Globus pallidus (tissue), 1 donor: ENCODE data around the gene CADM4.
"Not testable (repeated sequence)": the region's sequence is repeated elsewhere in the genome, so short reads cannot be mapped to it uniquely, and the experiment has no call there.

ENCODE experiments used
- DNase-seq: peaks from one replicate; pipeline ENCODE4 v3.0.0-alpha.2; 2015; ENCODE audit warnings: low spot score

Gene CADM4

DNA sequence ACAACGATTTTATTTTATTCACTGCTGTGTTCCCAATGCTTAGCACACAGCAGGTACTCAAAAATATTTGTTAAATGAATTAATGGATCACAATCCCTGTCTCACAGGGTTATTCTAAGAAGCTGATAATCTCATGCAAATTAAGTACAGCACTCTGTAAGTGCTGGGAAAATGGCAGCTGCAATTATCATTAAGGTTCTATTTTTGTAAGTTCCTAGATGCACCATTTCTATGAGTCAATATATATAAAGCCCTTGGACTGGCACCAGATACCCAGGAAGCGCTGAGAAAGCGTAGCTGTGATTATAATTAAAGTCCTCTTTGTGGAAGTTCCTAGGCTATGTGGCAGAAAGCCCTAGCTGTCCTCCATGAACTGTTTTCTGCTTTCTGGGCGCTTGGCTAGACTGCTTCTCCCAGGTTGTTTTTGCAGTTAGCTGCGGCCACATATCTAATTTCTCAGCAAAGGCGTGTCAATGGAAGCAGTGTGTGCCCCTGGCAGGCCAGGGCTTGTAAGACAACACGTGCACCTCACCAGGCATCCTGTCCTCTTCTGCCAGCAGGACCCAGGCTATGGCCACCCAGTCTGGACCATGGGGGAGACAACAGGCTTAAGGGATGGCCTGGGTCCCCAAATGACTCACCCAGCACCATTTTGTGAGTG lies 33.0 kb downstream of the CADM4 start:
- DNase-seq = no peak

GRCh38 chr19:43605875-43606568 lies 33.6 kb downstream of the CADM4 start:
- DNase-seq = no peak

DNA sequence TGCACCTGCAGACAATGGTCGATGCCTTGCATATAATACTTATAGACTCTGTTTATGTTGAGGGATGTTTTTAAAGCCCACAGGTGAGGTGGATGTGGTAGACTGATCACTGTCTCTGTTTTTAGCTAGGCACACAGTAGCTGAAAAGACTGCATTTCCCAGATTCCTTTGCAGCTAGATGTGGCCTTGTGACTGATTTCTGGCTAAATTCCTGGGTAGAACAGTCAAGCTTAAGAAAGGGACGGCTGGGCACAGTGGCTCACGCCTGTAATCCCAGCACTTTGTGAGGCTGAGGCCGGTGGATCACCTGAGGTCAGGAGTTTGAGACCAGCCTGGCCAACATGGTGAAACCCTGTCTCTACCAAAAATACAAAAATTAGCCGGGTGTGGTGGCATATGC lies 39.3 kb downstream of the CADM4 start:
- not testable (repeated sequence) for DNase-seq

- no peak for DNase-seq
These were observed 39.9 kb downstream of the CADM4 start for GRCh38 chr19:43599635-43600295.

- DNase-seq = no peak
These were observed 41.0 kb downstream of the CADM4 start for GRCh38 chr19:43598445-43599240.

DNA sequence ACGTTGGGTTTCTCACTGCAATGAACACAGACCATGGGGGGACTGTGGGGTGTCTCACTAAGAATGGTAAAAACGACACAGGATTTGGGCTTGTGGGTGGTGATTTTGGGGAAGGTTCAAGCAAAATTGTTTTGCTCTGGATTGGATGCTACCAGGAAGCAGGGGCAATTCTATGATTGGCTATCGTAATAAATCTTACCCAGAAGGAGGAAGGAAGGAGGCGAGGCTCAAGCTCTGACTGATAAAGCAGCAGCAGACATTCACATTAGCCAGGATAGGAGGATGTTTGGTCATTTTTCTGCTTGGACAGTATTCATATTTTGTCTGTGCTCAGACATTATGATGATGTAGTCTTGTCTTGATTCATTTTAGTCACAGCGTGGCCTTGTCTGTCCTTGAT lies 41.8 kb downstream of the CADM4 start:
- DNase-seq = no peak

GRCh38 chr19:43596842-43597461 lies 42.7 kb downstream of the CADM4 start:
- no peak for DNase-seq

GRCh38 chr19:43595999-43596841 lies 43.4 kb downstream of the CADM4 start, which contains the start of the genes IRGQ and ZNF576:
Gene IRGQ, minus strand, starts transcription at chr19:43596134. Its CDS starts 796 bp downstream, at chr19:43595338.
Gene ZNF576, plus strand, starts transcription at chr19:43596595. Its CDS starts 514 bp downstream, at chr19:43597109.
- DNase-seq = peak; percentile 99

DNA sequence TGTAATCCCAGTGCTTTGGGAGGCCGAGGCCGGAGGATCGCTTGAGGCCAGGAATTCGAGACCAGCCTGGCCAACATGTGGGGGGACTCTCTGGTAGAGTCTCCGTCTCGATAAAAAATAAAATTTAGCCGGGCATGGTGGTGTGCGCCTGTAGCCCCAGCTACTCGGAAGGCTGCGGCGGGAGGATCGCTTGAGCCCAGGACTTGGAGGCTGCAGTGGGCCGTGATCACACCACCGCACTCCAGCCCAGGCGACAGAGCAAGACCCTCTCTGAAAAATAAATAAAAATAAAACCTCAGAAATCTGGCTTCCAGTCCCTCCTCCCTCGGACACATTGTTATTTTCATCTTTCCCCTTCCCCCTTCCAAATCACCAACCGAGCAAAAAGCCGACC lies 44.0 kb downstream of the CADM4 start:
- peak; percentile 20 for DNase-seq

DNA sequence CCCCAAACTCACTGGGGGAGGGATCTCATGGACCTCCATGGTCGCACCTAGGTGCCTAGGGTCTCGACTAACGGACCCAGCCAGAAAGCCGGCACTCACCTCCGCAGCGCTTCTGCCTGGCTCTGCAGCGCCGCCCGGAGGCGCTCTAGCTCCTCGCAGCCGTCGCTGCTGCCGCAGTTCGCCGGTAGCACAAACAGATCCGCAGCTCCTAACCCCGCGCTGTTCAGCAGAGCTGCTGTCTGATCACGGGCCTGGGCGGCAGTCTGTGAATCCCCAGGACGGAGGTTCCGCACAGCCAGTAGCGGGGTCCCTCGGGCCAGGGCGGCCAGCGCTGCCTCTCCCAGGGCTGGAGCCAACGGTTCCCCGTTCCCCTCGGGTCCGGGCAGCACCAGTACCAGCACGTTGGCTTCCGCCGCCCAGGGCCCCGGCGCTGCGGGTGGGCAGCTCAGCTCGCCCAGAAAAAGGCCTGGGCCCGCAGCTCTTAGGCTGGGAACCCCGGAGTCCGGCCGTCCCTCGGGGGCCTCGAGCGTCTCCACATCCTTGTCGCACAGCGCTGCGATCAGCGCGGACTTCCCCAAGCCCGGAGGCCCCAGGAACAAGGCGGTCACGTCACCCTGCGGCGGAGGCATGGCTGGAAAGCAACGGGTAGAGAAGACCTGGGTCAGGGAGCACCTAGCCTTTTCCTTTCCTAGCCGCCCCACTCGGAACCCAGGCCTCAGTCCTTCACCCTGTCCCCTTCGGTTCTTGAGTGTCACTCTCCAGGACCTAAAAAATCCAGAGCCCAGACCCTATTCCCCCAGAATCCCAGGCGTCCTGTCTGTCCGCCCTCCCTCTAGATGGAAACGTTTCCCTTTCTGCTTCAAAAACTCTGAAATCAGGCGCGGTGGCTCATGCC lies 44.7 kb downstream of the CADM4 start:
- DNase-seq = no peak

DNA sequence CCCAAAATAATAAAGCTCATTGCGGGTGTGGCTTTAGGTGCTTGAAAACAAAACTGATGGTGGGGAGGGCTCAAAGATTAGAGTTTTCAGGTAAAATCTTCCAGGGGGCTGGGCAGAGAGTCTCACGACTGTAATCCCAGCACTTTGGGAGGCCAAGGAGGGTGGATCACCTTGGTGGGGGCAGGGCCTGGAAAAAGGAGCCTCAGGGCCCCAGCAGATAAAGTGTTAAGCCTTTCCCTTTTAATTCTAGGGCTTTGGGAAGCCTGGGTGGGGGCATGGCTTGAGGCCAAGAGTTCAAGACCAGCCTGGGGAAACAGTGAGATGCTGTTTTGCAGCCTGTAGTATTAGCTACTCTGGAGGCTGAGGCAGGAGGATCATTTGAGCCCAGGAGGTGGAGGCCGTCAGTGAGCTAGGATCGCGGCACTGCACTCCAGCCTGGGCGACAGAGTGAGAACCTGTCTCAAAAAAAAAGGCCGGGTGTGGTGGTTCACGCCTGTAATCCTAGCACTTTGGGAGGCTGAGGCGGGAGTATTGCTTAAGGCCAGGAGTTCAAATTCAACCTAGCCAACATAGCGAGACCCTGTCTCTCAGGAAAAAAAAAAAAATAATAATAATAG lies 45.5 kb downstream of the CADM4 start:
- no peak for DNase-seq

DNA sequence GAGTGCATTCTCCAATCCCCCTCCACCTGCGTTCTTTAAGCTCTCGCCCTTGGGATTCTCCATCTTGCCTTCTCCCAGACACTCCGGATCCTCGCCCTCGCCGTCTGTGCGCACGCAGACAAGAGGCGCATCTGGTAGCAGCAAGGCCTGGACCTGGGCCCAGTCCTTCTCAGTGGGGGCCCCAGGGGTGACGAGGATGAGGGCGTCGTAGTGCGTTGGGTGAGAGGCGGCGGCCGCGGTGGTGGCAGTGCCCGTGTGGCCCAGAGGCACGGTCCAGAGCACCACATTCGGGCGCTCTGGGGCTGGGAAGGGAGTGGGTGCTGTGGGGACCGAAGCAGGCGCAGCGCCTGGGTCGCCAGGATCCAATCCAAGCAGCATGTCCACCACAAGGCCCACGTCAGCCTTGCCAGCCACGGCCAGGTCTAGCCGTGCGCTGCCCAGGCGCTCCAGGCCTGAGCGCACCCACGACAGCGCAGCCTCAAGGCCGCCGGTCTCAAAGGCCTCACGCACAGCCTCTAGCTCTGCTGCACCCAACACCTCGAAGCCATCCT lies 46.8 kb downstream of the CADM4 start:
- no peak for DNase-seq

GRCh38 chr19:43591904-43592772 lies 47.5 kb downstream of the CADM4 start:
- DNase-seq = no peak

GRCh38 chr19:43589678-43590077 lies 50.0 kb downstream of the CADM4 start:
- DNase-seq = no peak

- no peak for DNase-seq
These were observed 50.4 kb downstream of the CADM4 start for GRCh38 chr19:43589277-43589676.

- DNase-seq = not testable (repeated sequence)
These were observed 52.6 kb downstream of the CADM4 start for GRCh38 chr19:43587029-43587428.

GRCh38 chr19:43586346-43586745 lies 53.3 kb downstream of the CADM4 start:
- no peak for DNase-seq

GRCh38 chr19:43584484-43584883 lies 55.2 kb downstream of the CADM4 start:
- DNase-seq = no peak
